HG02852 (cell line): ENCODE results near the gene TMEM167A.

Experiments used
- ATAC-seq: cut with Tn5 transposase; IDR thresholded peaks from one replicate; pipeline ENCODE4 v1.9.1; 2021; ENCODE audit warnings: mild to moderate bottlenecking, moderate library complexity; ENCODE audit not compliant: unreplicated experiment

TMEM167A gene

GRCh38 chr5:83076742-83077661 is at the start of gene TMEM167A, which contains the start of gene XRCC4:
Gene TMEM167A (minus strand): TSS chr5:83077394. CDS start chr5:83077323, 71 bp downstream.
Gene XRCC4 (plus strand): TSS chr5:83077547. CDS start chr5:83104920, 27,373 bp downstream.
- ATAC-seq = peak; percentile 97

DNA sequence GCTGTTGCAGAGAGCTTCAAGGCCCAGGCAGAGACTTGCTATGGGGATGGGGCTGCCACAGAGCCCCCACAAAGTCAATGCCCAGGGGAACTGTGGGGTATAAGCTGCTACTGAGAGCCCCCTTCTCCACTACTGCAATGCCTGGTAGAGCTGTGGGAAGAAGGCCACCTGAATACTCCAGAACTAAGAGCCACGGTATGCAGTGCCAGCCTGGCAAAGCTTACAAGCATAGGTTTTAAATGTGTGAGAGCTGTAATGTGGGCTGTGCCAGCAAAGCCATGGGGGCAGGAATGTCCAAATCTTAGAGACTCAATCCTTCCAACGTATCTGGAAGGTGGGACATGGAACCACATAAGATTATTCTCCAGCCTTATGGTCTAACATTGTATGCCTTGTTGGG is 49.3 kb upstream of the TMEM167A start:
- ATAC-seq = no peak

DNA sequence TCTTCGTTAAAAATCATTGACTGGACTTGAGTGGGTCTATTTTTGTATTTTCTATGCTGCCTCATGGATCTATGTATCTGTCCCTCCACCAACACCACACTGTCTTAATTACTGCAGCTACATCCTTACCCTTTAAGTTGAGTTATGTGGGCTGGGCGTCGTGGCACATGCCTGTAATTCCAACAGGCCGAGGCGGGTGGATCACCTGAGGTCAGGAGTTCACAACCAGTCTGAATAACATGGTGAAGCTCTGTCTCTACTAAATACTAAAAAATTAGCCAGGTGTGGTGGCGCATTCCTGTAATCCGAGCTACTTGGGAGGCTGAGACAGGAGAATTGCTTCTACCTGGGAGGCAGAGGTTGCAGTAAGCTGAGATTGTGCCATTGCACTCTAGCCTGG is 48.4 kb upstream of the TMEM167A start:
- no peak for ATAC-seq

GRCh38 chr5:83124593-83124992 is 47.4 kb upstream of the TMEM167A start:
- ATAC-seq = no peak

GRCh38 chr5:83118976-83119375 is 41.8 kb upstream of the TMEM167A start:
- ATAC-seq = no peak

GRCh38 chr5:83118471-83118870 is 41.3 kb upstream of the TMEM167A start:
- ATAC-seq = no peak

DNA sequence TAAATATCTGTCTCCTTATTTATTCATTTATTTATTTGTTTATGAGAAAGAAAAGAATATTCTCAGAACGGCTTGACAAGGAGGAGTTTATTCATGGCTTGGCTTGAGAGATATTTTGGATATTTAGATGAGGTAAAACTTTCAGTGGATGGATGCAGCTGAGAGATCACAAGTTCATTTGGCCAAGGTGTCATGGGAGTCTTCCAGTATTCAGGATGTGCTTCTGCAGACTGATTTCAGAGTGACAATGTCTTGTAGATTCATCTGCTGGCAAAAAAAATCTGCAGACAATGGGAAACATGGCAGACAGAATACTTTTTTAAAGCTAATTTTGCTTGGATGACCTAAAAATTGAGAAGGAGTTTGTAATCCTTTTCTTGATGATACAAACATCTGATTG is 38.6 kb upstream of the TMEM167A start:
- no peak for ATAC-seq

DNA sequence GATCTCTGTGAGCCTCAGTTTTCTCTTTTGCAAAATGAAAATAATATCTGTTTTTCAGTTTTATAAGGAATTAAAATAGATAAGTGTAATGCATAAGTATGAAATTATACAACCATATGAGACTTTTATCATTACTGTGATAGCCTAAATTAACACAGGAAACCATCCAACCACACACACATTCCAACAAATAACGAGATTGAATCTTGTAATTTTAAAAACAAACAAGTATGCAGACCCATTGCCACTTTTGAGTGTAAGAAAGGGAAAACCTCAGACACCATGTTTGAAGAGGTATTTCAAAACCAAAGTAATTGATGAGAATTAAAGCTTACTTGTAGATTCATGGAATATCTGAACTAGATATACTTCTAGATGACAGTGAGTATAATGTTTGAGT is 32.2 kb upstream of the TMEM167A start:
- ATAC-seq = no peak

DNA sequence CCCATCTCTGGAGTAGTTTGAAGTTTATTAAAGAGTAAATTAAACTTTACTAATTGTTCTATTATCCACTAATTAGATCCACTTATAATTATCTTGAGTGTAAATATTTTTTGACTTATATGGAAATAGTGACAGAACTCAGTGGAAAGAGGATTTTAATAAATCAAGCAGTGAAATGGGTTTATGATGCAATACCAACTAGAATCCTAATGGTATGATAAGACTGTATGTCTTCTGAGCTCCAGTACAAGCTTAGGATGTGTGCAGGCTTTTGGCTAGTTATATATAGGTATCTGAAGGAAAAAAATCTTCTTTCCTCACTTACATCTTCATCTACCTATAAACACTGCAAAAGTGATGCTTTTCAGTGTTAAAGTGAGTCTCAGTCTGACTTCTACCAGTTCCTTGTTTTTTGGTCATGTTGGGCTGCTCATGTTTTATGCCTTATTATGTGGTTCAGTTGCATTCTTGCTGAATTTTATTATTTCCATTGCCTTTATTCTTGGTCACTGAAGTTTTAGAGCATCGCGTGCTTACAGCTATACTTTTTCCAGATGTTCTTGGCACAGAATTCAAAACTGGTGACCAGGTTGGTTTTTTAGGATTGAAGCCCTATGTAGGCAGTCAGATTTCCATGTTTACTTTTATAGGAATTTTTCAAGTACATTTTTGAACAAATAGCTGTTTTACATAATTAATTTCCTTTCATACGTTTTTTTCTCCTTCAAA is 30.7 kb upstream of the TMEM167A start:
- no peak for ATAC-seq

GRCh38 chr5:83104021-83104420 is 26.8 kb upstream of the TMEM167A start:
- ATAC-seq = no peak

DNA sequence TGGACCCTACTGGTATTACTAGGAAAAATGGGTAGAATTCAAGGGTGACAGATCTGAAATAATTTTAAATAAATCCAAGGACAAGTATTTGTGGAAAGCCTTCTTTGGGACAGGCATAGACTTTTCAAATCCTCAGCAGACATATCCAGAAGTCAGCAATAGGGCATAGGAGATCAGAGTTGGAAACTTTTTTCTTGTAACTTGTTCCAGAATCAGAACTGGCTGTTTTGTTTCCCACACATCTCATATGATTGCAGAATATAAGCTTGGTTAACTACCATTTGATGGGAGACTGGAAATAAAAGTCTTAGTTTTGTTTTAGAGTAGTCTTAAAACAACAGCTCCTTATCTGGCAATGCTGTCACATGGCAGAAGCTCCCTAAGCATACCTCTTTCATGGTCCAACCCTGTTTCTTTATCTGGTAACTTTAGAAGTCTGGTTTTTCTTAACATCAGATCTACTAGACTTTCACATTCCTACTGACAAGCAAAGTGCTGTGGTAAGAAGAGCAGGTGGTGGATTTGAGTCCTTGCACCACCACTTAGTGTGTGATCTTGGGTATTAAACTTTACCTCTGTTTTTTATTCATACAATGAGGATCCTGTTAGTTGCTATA is 25.3 kb upstream of the TMEM167A start:
- no peak for ATAC-seq

- no peak for ATAC-seq
These were observed 24.3 kb upstream of the TMEM167A start for GRCh38 chr5:83101514-83101913.

GRCh38 chr5:83099445-83099844 is 22.3 kb upstream of the TMEM167A start:
- ATAC-seq = no peak

- ATAC-seq = no peak
These were observed 21.8 kb upstream of the TMEM167A start for GRCh38 chr5:83099001-83099400.

DNA sequence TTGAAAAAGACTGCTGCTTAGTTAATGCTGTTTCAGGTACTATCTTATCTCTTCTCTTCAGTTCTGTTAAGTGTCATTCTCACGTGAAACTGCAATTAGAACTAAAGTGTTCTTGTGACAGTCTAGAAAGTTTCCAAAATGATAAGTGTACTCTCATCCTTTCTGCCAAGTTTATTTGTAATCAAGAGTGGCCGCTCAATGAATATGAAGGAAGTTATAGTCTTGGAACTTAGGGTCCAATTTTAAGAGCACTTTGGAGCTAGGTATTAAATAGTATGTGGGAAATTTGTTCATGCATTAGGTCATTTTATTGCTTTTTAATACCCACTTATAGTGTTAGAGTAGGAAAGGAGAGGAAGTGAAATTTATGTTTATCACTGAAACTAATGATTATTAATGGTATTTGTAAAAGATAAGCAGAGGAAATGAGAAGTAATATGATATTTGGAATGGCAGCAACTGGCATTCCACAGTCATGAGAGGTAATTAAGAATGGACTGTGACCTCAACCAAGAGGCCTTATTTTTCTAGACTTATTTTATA is 20.6 kb upstream of the TMEM167A start:
- ATAC-seq = no peak

DNA sequence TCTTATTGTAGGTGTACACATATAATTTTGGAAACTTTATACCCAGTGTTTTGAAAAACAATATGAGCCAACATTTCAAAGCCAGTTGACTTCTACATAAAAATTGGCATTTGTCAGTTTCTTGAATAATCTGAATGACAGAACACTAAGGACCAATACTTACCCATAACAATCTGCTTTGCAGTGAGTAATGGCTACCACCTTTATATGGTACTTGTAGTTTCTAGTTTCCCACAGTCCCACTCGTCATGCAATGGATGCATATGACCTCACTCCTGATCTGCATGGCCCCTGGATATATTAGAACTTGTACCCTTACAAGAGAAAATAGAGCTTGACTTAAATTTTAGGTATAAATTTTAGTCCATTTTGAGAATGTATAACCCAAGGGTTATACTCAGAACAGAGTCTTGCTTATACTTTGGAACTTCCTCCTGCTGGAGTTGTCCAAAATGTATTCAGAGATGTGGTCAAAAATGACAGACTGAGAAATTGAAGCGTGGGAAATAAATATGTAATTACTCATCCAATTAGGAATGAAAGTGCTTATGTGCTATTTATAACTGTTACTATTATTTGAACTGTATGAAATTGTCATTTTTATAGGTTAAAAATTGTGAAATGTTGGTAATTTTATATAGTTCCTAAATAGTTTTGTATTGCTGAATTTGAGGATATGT is 19.6 kb upstream of the TMEM167A start:
- ATAC-seq = no peak

- ATAC-seq = no peak
These were observed 18.9 kb upstream of the TMEM167A start for GRCh38 chr5:83095957-83096539.

- no peak for ATAC-seq
These were observed 18.2 kb upstream of the TMEM167A start for GRCh38 chr5:83095163-83095956.

GRCh38 chr5:83093692-83094091 is 16.5 kb upstream of the TMEM167A start:
- no peak for ATAC-seq
